ENCODE data around the gene MYBPC2.

MYBPC2 gene

GRCh38 chr19:50406829-50407228 is 25.9 kb upstream of the MYBPC2 start:
- no peak overlapping the region for H3K4me3 ChIP-seq (ENCODE audit: low read depth, low read length)
- H3K36me3 ChIP-seq: peaks cover 47% of the 10 kb centered on the region
- TF ChIP-seq CTCF (IDR thresholded peaks at IDR 0.05; ENCODE audit: low read depth, low read length): no peak
- no peaks in the 10 kb centered on the region for H3K4me1 ChIP-seq
- H3K9me3 ChIP-seq: no peaks in the 10 kb centered on the region
- H3K27me3 ChIP-seq: no peaks in the 10 kb centered on the region
- no peak for DNase-seq

- Histone ChIP-seq H3K4me1 (no peaks in the 10 kb centered on the region; the same call in 1 of the 2 replicates), H3K27me3 (no peaks in the 10 kb centered on the region), H3K36me3 (peaks cover 41% of the 10 kb centered on the region), H3K4me3 (ENCODE audit: low read depth, low read length) (no peak overlapping the region), H3K9me3 (no peaks in the 10 kb centered on the region; the same call in 1 of the 2 replicates)
- TF ChIP-seq CTCF (IDR thresholded peaks at IDR 0.05; ENCODE audit: low read depth, low read length): no peak
- no peak for DNase-seq
Measured at GRCh38 chr19:50409347-50409746, 23.3 kb upstream of the MYBPC2 start.

- no peak overlapping the region for H3K4me3 ChIP-seq (ENCODE audit: low read depth, low read length)
- no peaks in the 10 kb centered on the region for H3K27me3 ChIP-seq
- no peaks in the 10 kb centered on the region; the same call in 1 of the 2 replicates for H3K9me3 ChIP-seq
- H3K4me1 ChIP-seq: no peaks in the 10 kb centered on the region; the same call in 1 of the 2 replicates
- no peak for DNase-seq
- peaks cover 38% of the 10 kb centered on the region for H3K36me3 ChIP-seq
- no peak for TF ChIP-seq CTCF (IDR thresholded peaks at IDR 0.05; ENCODE audit: low read depth, low read length)
Measured at GRCh38 chr19:50410109-50410508, 22.6 kb upstream of the MYBPC2 start.

- TF ChIP-seq CTCF (IDR thresholded peaks at IDR 0.05; ENCODE audit: low read depth, low read length): no peak
- H3K4me3 ChIP-seq (ENCODE audit: low read depth, low read length): no peak overlapping the region
- H3K27me3 ChIP-seq: no peaks in the 10 kb centered on the region
- H3K4me1 ChIP-seq: no peaks in the 10 kb centered on the region; the same call in 1 of the 2 replicates
- DNase-seq: no peak
- H3K9me3 ChIP-seq: no peaks in the 10 kb centered on the region; the same call in 1 of the 2 replicates
- H3K36me3 ChIP-seq: peaks cover 28% of the 10 kb centered on the region
Measured at GRCh38 chr19:50412419-50412818, 20.3 kb upstream of the MYBPC2 start.

- no peak for DNase-seq
- no peaks in the 10 kb centered on the region; the same call in 1 of the 2 replicates for H3K4me1 ChIP-seq
- H3K27me3 ChIP-seq: no peaks in the 10 kb centered on the region
- TF ChIP-seq CTCF (IDR thresholded peaks at IDR 0.05; ENCODE audit: low read depth, low read length): no peak
- no peak overlapping the region for H3K4me3 ChIP-seq (ENCODE audit: low read depth, low read length)
- H3K36me3 ChIP-seq: peaks cover 28% of the 10 kb centered on the region
- H3K9me3 ChIP-seq: no peaks in the 10 kb centered on the region; the same call in 1 of the 2 replicates
Measured at GRCh38 chr19:50413096-50413495, 19.6 kb upstream of the MYBPC2 start.

- no peak for TF ChIP-seq CTCF (IDR thresholded peaks at IDR 0.05; ENCODE audit: low read depth, low read length)
- no peaks in the 10 kb centered on the region for H3K27me3 ChIP-seq
- no peak overlapping the region for H3K4me3 ChIP-seq (ENCODE audit: low read depth, low read length)
- DNase-seq: no peak
- peaks cover 28% of the 10 kb centered on the region for H3K36me3 ChIP-seq
- no peaks in the 10 kb centered on the region; the same call in 1 of the 2 replicates for H3K9me3 ChIP-seq
- no peaks in the 10 kb centered on the region; the same call in 1 of the 2 replicates for H3K4me1 ChIP-seq
Measured at GRCh38 chr19:50413531-50413930, 19.2 kb upstream of the MYBPC2 start.

Data from BE2C (cell line).